Esophagus muscularis mucosa (tissue), 4 donors: ENCODE measurements around the gene PRR9. TPM values are rescaled to one million over a fixed set of nuclear protein-coding genes. Genes with fewer than 3 reads are reported as not detected.
A peak's percentile ranks its signal among the peaks of the same experiment; 100 is the strongest.

ENCODE experiments used
- DNase-seq: peaks from one replicate; pipeline ENCODE4 v3.0.0-alpha.2; 2017; ENCODE audit errors: extremely low spot score
- H3K27ac ChIP-seq, 4 donors: fragments of 200-600 bp; sonication (generic); replicated peaks in 1 of 4; 1 replicate in 3 of 4; 2 replicates in 1 of 4; pipeline ENCODE4 v1.5.1; 2016 to 2019; ENCODE audit warnings: mild to moderate bottlenecking in 1 of 4
- H3K27me3 ChIP-seq, 4 donors: fragments of 200-600 bp; sonication (generic); one replicate each; pipeline versions ENCODE4 v1.5.1 to v1.6.0; 2016 to 2019
- H3K36me3 ChIP-seq, 4 donors: fragments of 200-600 bp; sonication (generic); one replicate each; pipeline ENCODE4 v1.5.1; 2016 to 2019
- H3K4me1 ChIP-seq, 4 donors: fragments of 200-600 bp; sonication (generic); one replicate each; pipeline ENCODE4 v1.5.1; 2016 to 2019
- H3K4me3 ChIP-seq, 4 donors: fragments of 200-600 bp; sonication (generic); 1 replicate in 2 of 4; 2 replicates in 2 of 4; pipeline ENCODE4 v1.5.1; 2016 to 2019; ENCODE audit warnings: mild to moderate bottlenecking in 4 of 4, moderate library complexity in 1 of 4
- H3K9me3 ChIP-seq, 4 donors: fragments of 200-600 bp; sonication (generic); 1 replicate in 3 of 4; 2 replicates in 1 of 4; pipeline ENCODE4 v1.5.1; 2016 to 2019
- CTCF ChIP-seq, 3 experiments: fragments of 200-600 bp in 2 of 3; fragments of 450-650 bp in 1 of 3; sonication (generic) in 2 of 3; IDR thresholded peaks; one replicate each; pipeline ENCODE4 v1.5.1; 2017 to 2019; ENCODE audit warnings: antibody characterized with exemption in 3 of 3, mild to moderate bottlenecking in 2 of 3, moderate library complexity in 1 of 3
- EP300 ChIP-seq: sonication (generic); formaldehyde crosslinking; IDR thresholded peaks from one replicate; pipeline ENCODE4 v1.6.1; 2017; ENCODE audit warnings: antibody characterized with exemption
- WGBS: methylation state at CpG from one replicate; pipeline ENCODE4 v1.1.5; 2018; 5-methylcytosine and 5-hydroxymethylcytosine counted together
- intact Hi-C: fragments of 100-400 bp; cut with DNase I; formaldehyde crosslinking; loops from one replicate; pipeline ENCODE4 v1.15.1; 2023
- total RNA-seq, 4 donors: library from RNA; depleted of rRNA; stranded (reverse); fragments of >200 nt; gene quantifications; one replicate each; pipeline versions ENCODE4 v1.1.0 to v1.2.1, GENCODE V29; 2016

The PRR9 gene
- total RNA-seq, 4 donors from 2014 or later = 1.2 TPM; not detected in 3

DNA sequence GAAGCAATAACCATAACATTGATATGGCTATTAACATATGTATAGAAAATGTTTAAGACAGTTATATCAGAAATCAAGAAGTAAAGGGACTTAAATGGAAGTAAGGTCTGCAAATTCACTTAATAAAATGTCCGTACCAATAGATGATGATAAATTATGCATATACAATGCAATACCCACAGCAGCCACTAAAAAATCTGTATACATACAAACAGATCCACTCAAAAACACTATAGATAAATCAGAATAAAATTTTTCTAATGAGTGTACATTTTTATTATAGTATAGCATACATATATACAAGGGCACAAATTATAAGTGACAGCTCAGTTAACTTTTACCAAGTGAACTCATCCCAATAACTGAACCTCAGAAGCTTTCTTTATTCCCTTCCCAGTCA lies 48.1 kb downstream of the PRR9 start:
- H3K27me3 ChIP-seq = peaks cover 0 to 74% (median 34%) of the 10 kb centered on the region in 4 donors
- H3K36me3 ChIP-seq = no peaks in the 10 kb centered on the region
- no peak overlapping the region for H3K27ac ChIP-seq
- intact Hi-C loops = no loop called here
- H3K4me3 ChIP-seq = no peak overlapping the region
- no peaks in the 10 kb centered on the region for H3K9me3 ChIP-seq
- TF ChIP-seq EP300 (no peak), CTCF (IDR thresholded peaks at IDR 0.05) (peak in 1 of 3 experiments; percentile 2)
- WGBS = 85% methylated on average over 1 of the region's 1 CpG
- peaks cover 10 to 23% (median 19%) of the 10 kb centered on the region in 4 donors for H3K4me1 ChIP-seq
- DNase-seq = no peak

Other genes starting within 250 kb of the PRR9 start
- not detected for gene SPRR4, start 246.9 kb upstream of the PRR9 start, total RNA-seq
- gene SPRR1A, start 233.5 kb upstream of the PRR9 start, total RNA-seq = not detected
- gene SPRR3, start 215.8 kb upstream of the PRR9 start, total RNA-seq = 1 to 10 TPM in 2 of 4 donors, not detected in 2; 1.6 to 5.0 TPM
- gene SPRR1B, start 186.4 kb upstream of the PRR9 start, total RNA-seq = not detected
- gene SPRR2D, start 176.5 kb upstream of the PRR9 start, total RNA-seq = 1 to 10 TPM in 1 of 4 donors, under 1 TPM in 1, not detected in 2; 0.57 to 1.7 TPM
- gene SPRR2A, start 160.1 kb upstream of the PRR9 start, total RNA-seq = 1 to 10 TPM in 1 of 4 donors, not detected in 3; 2.5 TPM
- not detected for gene SPRR2B, start 146.0 kb upstream of the PRR9 start, total RNA-seq
- not detected for gene SPRR2E, start 123.1 kb upstream of the PRR9 start, total RNA-seq
- gene SPRR2F, start 104.1 kb upstream of the PRR9 start, total RNA-seq = not detected
- gene SPRR2G, start 66.7 kb upstream of the PRR9 start, total RNA-seq = not detected
- gene LELP1, start 14.2 kb upstream of the PRR9 start, total RNA-seq = not detected
- not detected for gene LORICRIN, start 42.1 kb downstream of the PRR9 start, total RNA-seq
- not detected for gene PGLYRP3, start 95.4 kb downstream of the PRR9 start, total RNA-seq
- not detected for gene PGLYRP4, start 131.3 kb downstream of the PRR9 start, total RNA-seq
- 100 to 1,000 TPM in 2 of 4 donors, 10 to 100 TPM in 2; 61.2 to 845 (median 119) TPM for gene S100A9, start 140.3 kb downstream of the PRR9 start, total RNA-seq
- 10 to 100 TPM in 1 of 4 donors, not detected in 3; 33.1 TPM for gene S100A12, start 158.0 kb downstream of the PRR9 start, total RNA-seq
- gene S100A8, start 173.5 kb downstream of the PRR9 start, total RNA-seq = 100 to 1,000 TPM in 1 of 4 donors, 10 to 100 TPM in 2, 1 to 10 TPM in 1; 9.9 to 155 (median 12.0) TPM
- not detected for gene S100A7A, start 198.9 kb downstream of the PRR9 start, total RNA-seq
- gene S100A7, start 243.1 kb downstream of the PRR9 start, total RNA-seq = not detected